Measurements from ENCODE around the gene MISP3. TPM values are rescaled to one million over a fixed set of nuclear protein-coding genes. Genes with fewer than 3 reads are reported as not detected.
"Not testable (repeated sequence)": the region's sequence is repeated elsewhere in the genome, so short reads cannot be mapped to it uniquely, and the experiment has no call there.

Gene MISP3
- polyA plus RNA-seq (ENCODE audit: insufficient read length in 4 of 4) = 1 to 10 TPM; 6.7 to 9.2 (median 7.6) TPM

GRCh38 chr19:14072535-14073260 is at the start of gene MISP3:
Gene MISP3, plus strand, starts transcription at chr19:14072786. Its CDS starts 524 bp downstream, at chr19:14073310.
- DNase-seq (ENCODE audit: low read depth in 4 of 4, low spot score in 3 of 4) = no peak

- DNase-seq (ENCODE audit: low read depth in 4 of 4, low spot score in 3 of 4) = no peak
These were observed 49.0 kb upstream of the MISP3 start for GRCh38 chr19:14023404-14024235.

- DNase-seq (ENCODE audit: low read depth in 4 of 4, low spot score in 3 of 4) = not testable (repeated sequence)
These were observed 45.9 kb upstream of the MISP3 start for GRCh38 chr19:14026652-14027192.

GRCh38 chr19:14027856-14028450 is 44.6 kb upstream of the MISP3 start, which contains the start of gene RLN3:
Gene RLN3, plus strand, starts transcription at chr19:14028148. Its CDS starts 57 bp downstream, at chr19:14028205.
- no peak for DNase-seq (ENCODE audit: low read depth in 4 of 4, low spot score in 3 of 4)

GRCh38 chr19:14028901-14029300 is 43.7 kb upstream of the MISP3 start:
- no peak for DNase-seq (ENCODE audit: low read depth in 4 of 4, low spot score in 3 of 4)

GRCh38 chr19:14030997-14031718 is 41.4 kb upstream of the MISP3 start:
- DNase-seq (ENCODE audit: low read depth in 4 of 4, low spot score in 3 of 4) = no peak

- peak in 3 of 4 donors; percentile 41 to 58 (median 54) for DNase-seq (ENCODE audit: low read depth in 4 of 4, low spot score in 3 of 4)
These were observed 40.7 kb upstream of the MISP3 start, which contains the start of gene IL27RA for GRCh38 chr19:14031719-14032480. Gene IL27RA, plus strand, starts transcription at chr19:14031762. Its CDS starts 111 bp downstream, at chr19:14031873.

- no peak for DNase-seq (ENCODE audit: low read depth in 4 of 4, low spot score in 3 of 4)
These were observed 38.6 kb upstream of the MISP3 start for GRCh38 chr19:14033946-14034345.

- not testable (repeated sequence) for DNase-seq (ENCODE audit: low read depth in 4 of 4, low spot score in 3 of 4)
These were observed 37.4 kb upstream of the MISP3 start for GRCh38 chr19:14035159-14035558.

GRCh38 chr19:14035706-14036105 is 36.9 kb upstream of the MISP3 start:
- DNase-seq (ENCODE audit: low read depth in 4 of 4, low spot score in 3 of 4) = no peak

GRCh38 chr19:14039181-14039580 is 33.4 kb upstream of the MISP3 start:
- no peak for DNase-seq (ENCODE audit: low read depth in 4 of 4, low spot score in 3 of 4)

- DNase-seq (ENCODE audit: low read depth in 4 of 4, low spot score in 3 of 4) = peak in 2 of 4 donors; percentile 50 to 63
These were observed 29.7 kb upstream of the MISP3 start for GRCh38 chr19:14042659-14043608.

GRCh38 chr19:14047866-14048265 is 24.7 kb upstream of the MISP3 start:
- not testable (repeated sequence) for DNase-seq (ENCODE audit: low read depth in 4 of 4, low spot score in 3 of 4)

GRCh38 chr19:14048443-14049153 is 24.0 kb upstream of the MISP3 start:
- DNase-seq (ENCODE audit: low read depth in 4 of 4, low spot score in 3 of 4) = no peak

GRCh38 chr19:14050512-14050911 is 22.1 kb upstream of the MISP3 start:
- DNase-seq (ENCODE audit: low read depth in 4 of 4, low spot score in 3 of 4) = no peak

GRCh38 chr19:14050961-14051360 is 21.6 kb upstream of the MISP3 start:
- DNase-seq (ENCODE audit: low read depth in 4 of 4, low spot score in 3 of 4) = not testable (repeated sequence)

GRCh38 chr19:14051980-14052379 is 20.6 kb upstream of the MISP3 start:
- DNase-seq (ENCODE audit: low read depth in 4 of 4, low spot score in 3 of 4) = no peak

- no peak for DNase-seq (ENCODE audit: low read depth in 4 of 4, low spot score in 3 of 4)
These were observed 20.1 kb upstream of the MISP3 start for GRCh38 chr19:14052470-14052869.

All from right renal pelvis (tissue), 4 donors.